Measurements from ENCODE around the gene PKLR. TPM values are rescaled to one million over a fixed set of nuclear protein-coding genes. Genes with fewer than 3 reads are reported as not detected.

PKLR gene
- total and polyA plus RNA-seq, 2 donors (not counting 1 experiment from before 2014, with no cell fraction given): not detected

DNA sequence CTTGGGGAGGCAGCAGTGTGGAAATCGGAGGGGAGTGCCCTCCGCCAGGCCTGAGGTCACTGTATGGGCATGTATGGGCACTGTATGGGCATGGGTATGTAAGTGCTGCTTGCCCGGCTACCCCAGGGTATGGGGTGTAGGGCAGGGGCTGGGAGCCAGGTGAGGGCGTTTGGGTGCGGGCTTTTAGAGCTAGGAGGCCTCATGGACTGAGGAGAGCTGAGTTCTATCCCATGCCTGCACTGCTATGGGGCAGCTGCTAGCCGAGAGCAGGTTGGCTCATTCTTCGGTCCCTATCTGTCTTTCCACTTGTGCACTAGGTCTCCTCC lies 5.3 kb downstream of the PKLR start:
- Histone ChIP-seq H4K20me1 (ENCODE audit: control insufficient read depth, insufficient read depth, low read length, poor library complexity, severe bottlenecking) (no peaks in the 10 kb centered on the region), H3K9me3 (ENCODE audit: control extremely low read depth in 1 of 3, control insufficient read depth in 2 of 3, insufficient read depth in 1 of 3, low read length in 2 of 3) (peaks cover 0 to 2% (median 0%) of the 10 kb centered on the region in 3 donors), H3K27me3 (replicated peaks in 1 of 4; ENCODE audit: control extremely low read depth in 1 of 4, control insufficient read depth in 3 of 4, insufficient read depth in 4 of 4, low read length in 3 of 4) (peaks cover 0 to 26% (median 15%) of the 10 kb centered on the region in 4 experiments), H3K4me1 (ENCODE audit: control insufficient read depth in 2 of 2, insufficient read depth in 2 of 2, low read length in 2 of 2) (peaks cover 7 to 10% of the 10 kb centered on the region in 2 donors), H3K79me2 (ENCODE audit: control insufficient read depth, insufficient read depth, low read length) (no peaks in the 10 kb centered on the region), H3K4me3 (ENCODE audit: control extremely low read depth in 1 of 5, extremely low read depth in 1 of 5, insufficient read depth in 1 of 5, low read depth in 2 of 5, low read length in 4 of 5) (no peak overlapping the region), H3K4me2 (replicated peaks; ENCODE audit: low read depth, low read length, poor library complexity, severe bottlenecking) (no peak overlapping the region), H3K36me3 (replicated peaks in 1 of 2; ENCODE audit: control extremely low read depth in 1 of 2, control insufficient read depth in 1 of 2, extremely low read depth in 1 of 2, insufficient read depth in 2 of 2, low read length in 1 of 2) (no peaks in the 10 kb centered on the region), H2AFZ (ENCODE audit: insufficient read depth, low read depth, low read length, poor library complexity, severe bottlenecking) (no peak overlapping the region), H3K27ac (ENCODE audit: low read length in 2 of 2) (no peak overlapping the region), H3K9ac (ENCODE audit: low read length) (no peak overlapping the region)
- H3K9me3 Mint-ChIP-seq (ENCODE audit: insufficient read depth): no peaks in the 10 kb centered on the region
- H3K27ac Mint-ChIP-seq: no peak overlapping the region
- CTCF ChIA-PET: no interaction called here
- no peak overlapping the region for H3K4me3 Mint-ChIP-seq
- ATAC-seq (ENCODE audit: low read depth) (no peak), DNase-seq (no peak)
- POLR2A ChIA-PET: no interaction called here
- TF ChIP-seq EZH2 (IDR thresholded peaks at IDR 0.05; ENCODE audit: borderline replicate concordance, insufficient read depth, low read depth, low read length, poor library complexity, severe bottlenecking): no peak
- TF ChIP-seq, protein P1, sequence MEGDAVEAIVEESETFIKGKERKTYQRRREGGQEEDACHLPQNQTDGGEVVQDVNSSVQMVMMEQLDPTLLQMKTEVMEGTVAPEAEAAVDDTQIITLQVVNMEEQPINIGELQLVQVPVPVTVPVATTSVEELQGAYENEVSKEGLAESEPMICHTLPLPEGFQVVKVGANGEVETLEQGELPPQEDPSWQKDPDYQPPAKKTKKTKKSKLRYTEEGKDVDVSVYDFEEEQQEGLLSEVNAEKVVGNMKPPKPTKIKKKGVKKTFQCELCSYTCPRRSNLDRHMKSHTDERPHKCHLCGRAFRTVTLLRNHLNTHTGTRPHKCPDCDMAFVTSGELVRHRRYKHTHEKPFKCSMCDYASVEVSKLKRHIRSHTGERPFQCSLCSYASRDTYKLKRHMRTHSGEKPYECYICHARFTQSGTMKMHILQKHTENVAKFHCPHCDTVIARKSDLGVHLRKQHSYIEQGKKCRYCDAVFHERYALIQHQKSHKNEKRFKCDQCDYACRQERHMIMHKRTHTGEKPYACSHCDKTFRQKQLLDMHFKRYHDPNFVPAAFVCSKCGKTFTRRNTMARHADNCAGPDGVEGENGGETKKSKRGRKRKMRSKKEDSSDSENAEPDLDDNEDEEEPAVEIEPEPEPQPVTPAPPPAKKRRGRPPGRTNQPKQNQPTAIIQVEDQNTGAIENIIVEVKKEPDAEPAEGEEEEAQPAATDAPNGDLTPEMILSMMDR (IDR thresholded peaks at IDR 0.05): no peak
- peaks cover 38% of the 10 kb centered on the region for H3K27me3 Mint-ChIP-seq
- peaks cover 10% of the 10 kb centered on the region for H3K4me1 Mint-ChIP-seq
- WGBS (ENCODE audit: insufficient coverage): 97% methylated on average over 6 of the region's 7 CpGs
- intact Hi-C loops (cut with micrococcal nuclease): no loop called here

DNA sequence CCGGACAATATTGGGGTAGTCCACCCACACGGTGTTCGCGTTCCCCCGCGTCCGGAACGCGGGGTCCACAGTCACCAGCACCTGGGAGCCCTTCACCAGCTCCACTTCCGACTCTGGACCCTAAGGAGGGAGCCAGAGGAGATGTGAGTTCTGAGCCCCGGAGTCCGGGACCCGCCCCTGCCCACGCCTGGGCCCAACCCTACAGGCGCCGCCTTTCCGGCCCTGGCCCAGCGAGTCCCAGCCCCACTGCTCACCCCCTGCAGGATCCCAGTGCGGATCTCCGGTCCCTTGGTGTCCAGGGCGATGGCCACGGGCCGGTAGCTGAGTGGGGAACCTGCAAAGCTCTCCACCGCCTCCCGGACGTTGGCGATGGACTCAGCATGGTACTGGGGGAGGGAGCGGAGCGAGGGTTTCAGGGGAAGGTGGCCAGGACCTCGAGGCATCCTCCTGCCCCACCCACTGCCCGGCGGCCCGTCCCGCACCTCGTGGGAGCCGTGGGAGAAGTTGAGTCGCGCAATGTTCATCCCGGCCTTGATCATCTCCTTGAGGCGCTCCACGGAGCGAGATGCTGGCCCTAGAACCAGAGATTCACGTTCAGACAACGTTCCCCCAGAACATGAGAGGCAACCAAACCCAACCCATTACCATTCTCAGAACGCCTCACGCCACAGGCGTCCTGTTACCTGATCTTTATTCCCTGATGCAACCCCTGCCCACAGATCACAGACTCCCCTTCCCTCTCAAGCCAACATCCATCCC lies 5.9 kb downstream of the PKLR start:
- Mint-ChIP-seq H3K27ac (no peak overlapping the region), H3K9me3 (ENCODE audit: insufficient read depth) (no peaks in the 10 kb centered on the region), H3K4me1 (peaks cover 10% of the 10 kb centered on the region), H3K27me3 (peaks cover 38% of the 10 kb centered on the region), H3K4me3 (no peak overlapping the region)
- Histone ChIP-seq H3K27ac (ENCODE audit: low read length in 2 of 2) (no peak overlapping the region), H2AFZ (ENCODE audit: insufficient read depth, low read depth, low read length, poor library complexity, severe bottlenecking) (peak overlapping the region; percentile 16), H3K9ac (ENCODE audit: low read length) (no peak overlapping the region), H3K36me3 (replicated peaks in 1 of 2; ENCODE audit: control extremely low read depth in 1 of 2, control insufficient read depth in 1 of 2, extremely low read depth in 1 of 2, insufficient read depth in 2 of 2, low read length in 1 of 2) (no peaks in the 10 kb centered on the region), H3K4me1 (ENCODE audit: control insufficient read depth in 2 of 2, insufficient read depth in 2 of 2, low read length in 2 of 2) (peaks cover 7 to 10% of the 10 kb centered on the region in 2 donors), H3K4me2 (replicated peaks; ENCODE audit: low read depth, low read length, poor library complexity, severe bottlenecking) (peak overlapping the region; percentile 23), H3K79me2 (ENCODE audit: control insufficient read depth, insufficient read depth, low read length) (no peaks in the 10 kb centered on the region), H4K20me1 (ENCODE audit: control insufficient read depth, insufficient read depth, low read length, poor library complexity, severe bottlenecking) (no peaks in the 10 kb centered on the region), H3K27me3 (replicated peaks in 1 of 4; ENCODE audit: control extremely low read depth in 1 of 4, control insufficient read depth in 3 of 4, insufficient read depth in 4 of 4, low read length in 3 of 4) (peaks cover 0 to 26% (median 15%) of the 10 kb centered on the region in 4 experiments), H3K9me3 (ENCODE audit: control extremely low read depth in 1 of 3, control insufficient read depth in 2 of 3, insufficient read depth in 1 of 3, low read length in 2 of 3) (peaks cover 0 to 2% (median 0%) of the 10 kb centered on the region in 3 donors), H3K4me3 (ENCODE audit: control extremely low read depth in 1 of 5, extremely low read depth in 1 of 5, insufficient read depth in 1 of 5, low read depth in 2 of 5, low read length in 4 of 5) (no peak overlapping the region)
- TF ChIP-seq, protein P1 (IDR thresholded peaks at IDR 0.05): no peak
- no peak for TF ChIP-seq EZH2 (IDR thresholded peaks at IDR 0.05; ENCODE audit: borderline replicate concordance, insufficient read depth, low read depth, low read length, poor library complexity, severe bottlenecking)
- ATAC-seq (ENCODE audit: low read depth) (no peak), DNase-seq (no peak)
- ChIA-PET POLR2A (no interaction called here), CTCF (no interaction called here)
- 29% methylated on average over 43 of the region's 47 CpGs for WGBS (ENCODE audit: insufficient coverage)
- intact Hi-C loops (cut with micrococcal nuclease): no loop called here

Data from B cell (primary cell).